Activated CD4-positive, alpha-beta T cell treated with anti-CD3 and anti-CD28 coated beads, Interleukin-2, amount 50 U/mL, for 48 hours (primary cell): ENCODE results near the gene IPP.
"Not testable (repeated sequence)": the region's sequence is repeated elsewhere in the genome, so short reads cannot be mapped to it uniquely, and the experiment has no call there.

Source experiments
- DNase-seq, 2 experiments: peaks; one replicate each; pipeline ENCODE4 v3.0.0-alpha.2; 2020

Gene IPP

GRCh38 chr1:45739137-45739536 lies 11.3 kb downstream of the IPP start:
- DNase-seq: no peak

GRCh38 chr1:45730780-45731319 lies 19.6 kb downstream of the IPP start:
- no peak for DNase-seq

GRCh38 chr1:45730075-45730779 lies 20.2 kb downstream of the IPP start:
- no peak for DNase-seq

- DNase-seq: not testable (repeated sequence)
Measured at GRCh38 chr1:45726007-45726406, 24.4 kb downstream of the IPP start.

GRCh38 chr1:45723248-45723930 lies 27.1 kb downstream of the IPP start:
- no peak for DNase-seq

- no peak for DNase-seq
Measured at GRCh38 chr1:45722809-45723208, 27.6 kb downstream of the IPP start.

GRCh38 chr1:45721207-45721606 lies 29.2 kb downstream of the IPP start:
- no peak for DNase-seq

GRCh38 chr1:45718289-45718688 lies 32.2 kb downstream of the IPP start:
- no peak for DNase-seq

- DNase-seq: not testable (repeated sequence)
Measured at GRCh38 chr1:45717386-45717785, 33.1 kb downstream of the IPP start.

GRCh38 chr1:45716700-45717099 lies 33.8 kb downstream of the IPP start:
- DNase-seq: no peak

GRCh38 chr1:45713711-45714110 lies 36.7 kb downstream of the IPP start:
- no peak for DNase-seq

- no peak for DNase-seq
Measured at GRCh38 chr1:45704637-45705036, 45.8 kb downstream of the IPP start.

- DNase-seq: no peak
Measured at GRCh38 chr1:45694823-45695222, 55.6 kb downstream of the IPP start.

- not testable (repeated sequence) for DNase-seq
Measured at GRCh38 chr1:45693811-45694210, 56.6 kb downstream of the IPP start.

GRCh38 chr1:45687754-45688740 lies 62.4 kb downstream of the IPP start, which contains the start of gene TMEM69:
TMEM69 (plus strand) TSS chr1:45688181; CDS start chr1:45691069, 2,888 bp downstream.
- peak; percentile 78 to 83 for DNase-seq

- peak; percentile 94 to 96 for DNase-seq
Measured at GRCh38 chr1:45687014-45687753, 63.3 kb downstream of the IPP start.

GRCh38 chr1:45686288-45687013 lies 64.0 kb downstream of the IPP start, which contains the start of gene GPBP1L1:
GPBP1L1 (minus strand) TSS chr1:45686533; CDS start chr1:45659087, 27,446 bp downstream.
- peak; percentile 98 for DNase-seq

- DNase-seq: peak; percentile 60 to 65
Measured at GRCh38 chr1:45686015-45686287, 64.5 kb downstream of the IPP start.

- no peak for DNase-seq
Measured at GRCh38 chr1:45685308-45686014, 65.0 kb downstream of the IPP start.

- DNase-seq: no peak
Measured at GRCh38 chr1:45684402-45684801, 66.1 kb downstream of the IPP start.

GRCh38 chr1:45682942-45683341 lies 67.5 kb downstream of the IPP start:
- DNase-seq: no peak
